ENCODE data around the gene AURKAIP1. TPM values are rescaled to one million over a fixed set of nuclear protein-coding genes. Genes with fewer than 3 reads are reported as not detected.

Gene AURKAIP1
- total RNA-seq, 1 experiment from 2014 or later = 196 TPM

DNA sequence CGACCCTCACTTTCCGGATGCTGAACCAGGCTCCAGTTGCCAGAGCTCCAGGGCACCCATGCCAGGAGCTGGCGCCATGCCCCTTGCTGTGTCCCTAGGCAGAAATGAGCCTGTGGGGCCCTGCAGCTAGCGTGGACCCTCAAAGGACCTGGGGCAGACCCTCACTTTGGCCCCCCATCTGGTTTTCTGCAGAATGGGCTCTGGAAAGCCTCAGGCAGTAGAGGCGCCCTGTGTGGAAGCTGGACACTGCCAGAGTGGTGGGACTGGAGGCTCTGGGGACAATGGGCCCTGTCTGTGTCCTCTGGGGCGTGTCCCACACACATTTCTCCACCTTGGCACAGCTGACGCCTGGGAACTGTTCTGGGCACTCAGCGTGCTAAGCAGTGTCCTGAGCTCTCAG lies 6.3 kb upstream of the AURKAIP1 start:
- no peak for DNase-seq
- Mint-ChIP-seq H3K4me3 (no peak overlapping the region), H3K27ac (no peak overlapping the region), H3K27me3 (ENCODE audit: low read depth) (no peaks in the 10 kb centered on the region), H3K36me3 (ENCODE audit: insufficient read depth in 1 of 3, low read depth in 3 of 3) (peaks cover under 1 to 21% (median 6%) of the 10 kb centered on the region in 3 experiments; a peak in 6 of 7 replicates), H3K4me1 (peaks cover 6% of the 10 kb centered on the region in 2 experiments), H3K9me3 (no peaks in the 10 kb centered on the region)
- H4K91ac ChIP-seq (ENCODE audit: insufficient read length, low read depth, low read length) = no peak overlapping the region
- no peaks in the 10 kb centered on the region for H3K4me1 ChIP-seq (ENCODE audit: insufficient read depth, low read length)
- no peak overlapping the region for H3K56ac ChIP-seq (ENCODE audit: insufficient read length, low read depth, low read length)
- H4K20me1 ChIP-seq (ENCODE audit: control insufficient read depth, insufficient read depth, insufficient read length) = no peaks in the 10 kb centered on the region
- H2AFZ ChIP-seq (ENCODE audit: low read length) = no peak overlapping the region
- TF ChIP-seq, protein P1, sequence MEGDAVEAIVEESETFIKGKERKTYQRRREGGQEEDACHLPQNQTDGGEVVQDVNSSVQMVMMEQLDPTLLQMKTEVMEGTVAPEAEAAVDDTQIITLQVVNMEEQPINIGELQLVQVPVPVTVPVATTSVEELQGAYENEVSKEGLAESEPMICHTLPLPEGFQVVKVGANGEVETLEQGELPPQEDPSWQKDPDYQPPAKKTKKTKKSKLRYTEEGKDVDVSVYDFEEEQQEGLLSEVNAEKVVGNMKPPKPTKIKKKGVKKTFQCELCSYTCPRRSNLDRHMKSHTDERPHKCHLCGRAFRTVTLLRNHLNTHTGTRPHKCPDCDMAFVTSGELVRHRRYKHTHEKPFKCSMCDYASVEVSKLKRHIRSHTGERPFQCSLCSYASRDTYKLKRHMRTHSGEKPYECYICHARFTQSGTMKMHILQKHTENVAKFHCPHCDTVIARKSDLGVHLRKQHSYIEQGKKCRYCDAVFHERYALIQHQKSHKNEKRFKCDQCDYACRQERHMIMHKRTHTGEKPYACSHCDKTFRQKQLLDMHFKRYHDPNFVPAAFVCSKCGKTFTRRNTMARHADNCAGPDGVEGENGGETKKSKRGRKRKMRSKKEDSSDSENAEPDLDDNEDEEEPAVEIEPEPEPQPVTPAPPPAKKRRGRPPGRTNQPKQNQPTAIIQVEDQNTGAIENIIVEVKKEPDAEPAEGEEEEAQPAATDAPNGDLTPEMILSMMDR (conservative IDR thresholded peaks at IDR 0.05) = no peak
- no peak overlapping the region for H2BK15ac ChIP-seq (ENCODE audit: low read depth, low read length)
- no peaks in the 10 kb centered on the region for H3K9me3 ChIP-seq (ENCODE audit: control insufficient read depth, low read depth, low read length)
- H3K18ac ChIP-seq (ENCODE audit: insufficient read length, low read depth, low read length) = no peak overlapping the region
- no peak overlapping the region for H2AK5ac ChIP-seq (ENCODE audit: insufficient read length, low read length)
- no peak overlapping the region for H3K4me2 ChIP-seq (ENCODE audit: insufficient read depth, insufficient read length, low read length)
- H4K5ac ChIP-seq (ENCODE audit: insufficient read length, low read depth, low read length) = no peak overlapping the region
- no peak overlapping the region for H3T11ph ChIP-seq (ENCODE audit: low read length)
- H4K8ac ChIP-seq (replicated peaks; ENCODE audit: insufficient read length, low read depth, low read length) = no peak overlapping the region
- no peak overlapping the region for H3K27ac ChIP-seq (ENCODE audit: insufficient read length, low read depth, low read length)
- no peak overlapping the region for H2BK120ac ChIP-seq (ENCODE audit: low read depth, low read length, poor library complexity, severe bottlenecking)
- no peak overlapping the region; the same call in 1 of the 2 replicates for H3K14ac ChIP-seq (ENCODE audit: insufficient read depth, low read length)
- H3K79me2 ChIP-seq (ENCODE audit: insufficient read depth, low read length) = no peaks in the 10 kb centered on the region
- H2BK20ac ChIP-seq (ENCODE audit: low read depth, low read length, poor library complexity, severe bottlenecking) = no peak overlapping the region
- H3K9ac ChIP-seq (ENCODE audit: extremely low read depth, insufficient read length, low read length) = no peak overlapping the region
- no peak overlapping the region for H2BK12ac ChIP-seq (ENCODE audit: insufficient read length, low read depth, low read length)
- no peaks in the 10 kb centered on the region for H3K27me3 ChIP-seq (ENCODE audit: insufficient read depth, low read length)
- no peak overlapping the region for H3K23ac ChIP-seq (ENCODE audit: insufficient read length, low read depth, low read length)
- no peak overlapping the region for H3K4ac ChIP-seq (ENCODE audit: low read depth, low read length)
- H2BK5ac ChIP-seq (ENCODE audit: insufficient read length, low read length) = no peak overlapping the region
- peaks cover 3% of the 10 kb centered on the region for H3K79me1 ChIP-seq (ENCODE audit: insufficient read depth, low read depth, low read length, poor library complexity, severe bottlenecking)
- WGBS (ENCODE audit: extremely low coverage, insufficient read length, low lambda C conversion rate) = no CpG with 5 or more reads among the region's 8 CpGs
- H3K23me2 ChIP-seq (ENCODE audit: insufficient read length, low read depth, low read length, poor library complexity, severe bottlenecking) = no peaks in the 10 kb centered on the region

All from H9 (cell line).